Esophagus muscularis mucosa (tissue), 4 donors: Measurements from ENCODE around the gene CYTH3. TPM values are rescaled to one million over a fixed set of nuclear protein-coding genes. Genes with fewer than 3 reads are reported as not detected.

ENCODE experiments used
- DNase-seq: peaks from one replicate; pipeline ENCODE4 v3.0.0-alpha.2; 2017; ENCODE audit errors: extremely low spot score
- H3K27ac ChIP-seq, 4 donors: fragments of 200-600 bp; sonication (generic); replicated peaks in 1 of 4; 1 replicate in 3 of 4; 2 replicates in 1 of 4; pipeline ENCODE4 v1.5.1; 2016 to 2019; ENCODE audit warnings: mild to moderate bottlenecking in 1 of 4
- H3K27me3 ChIP-seq, 4 donors: fragments of 200-600 bp; sonication (generic); one replicate each; pipeline versions ENCODE4 v1.5.1 to v1.6.0; 2016 to 2019
- H3K36me3 ChIP-seq, 4 donors: fragments of 200-600 bp; sonication (generic); one replicate each; pipeline ENCODE4 v1.5.1; 2016 to 2019
- H3K4me1 ChIP-seq, 4 donors: fragments of 200-600 bp; sonication (generic); one replicate each; pipeline ENCODE4 v1.5.1; 2016 to 2019
- H3K4me3 ChIP-seq, 4 donors: fragments of 200-600 bp; sonication (generic); 1 replicate in 2 of 4; 2 replicates in 2 of 4; pipeline ENCODE4 v1.5.1; 2016 to 2019; ENCODE audit warnings: mild to moderate bottlenecking in 4 of 4, moderate library complexity in 1 of 4
- H3K9me3 ChIP-seq, 4 donors: fragments of 200-600 bp; sonication (generic); 1 replicate in 3 of 4; 2 replicates in 1 of 4; pipeline ENCODE4 v1.5.1; 2016 to 2019
- CTCF ChIP-seq, 3 experiments: fragments of 200-600 bp in 2 of 3; fragments of 450-650 bp in 1 of 3; sonication (generic) in 2 of 3; IDR thresholded peaks; one replicate each; pipeline ENCODE4 v1.5.1; 2017 to 2019; ENCODE audit warnings: antibody characterized with exemption in 3 of 3, mild to moderate bottlenecking in 2 of 3, moderate library complexity in 1 of 3
- EP300 ChIP-seq: sonication (generic); formaldehyde crosslinking; IDR thresholded peaks from one replicate; pipeline ENCODE4 v1.6.1; 2017; ENCODE audit warnings: antibody characterized with exemption
- POLR2A ChIP-seq: fragments of 450-650 bp; IDR thresholded peaks from one replicate; pipeline ENCODE4 v1.6.1; 2017; ENCODE audit warnings: antibody characterized with exemption, moderate library complexity, mild to moderate bottlenecking, low read depth
- POLR2AphosphoS5 ChIP-seq, 2 donors: sonication (generic); formaldehyde crosslinking; IDR thresholded peaks; one replicate each; pipeline ENCODE4 v1.6.1; 2017; ENCODE audit warnings: antibody characterized with exemption in 2 of 2
- WGBS: methylation state at CpG from one replicate; pipeline ENCODE4 v1.1.5; 2018; 5-methylcytosine and 5-hydroxymethylcytosine counted together
- intact Hi-C: fragments of 100-400 bp; cut with DNase I; formaldehyde crosslinking; loops from one replicate; pipeline ENCODE4 v1.15.1; 2023
- total RNA-seq, 4 donors: library from RNA; depleted of rRNA; stranded (reverse); fragments of >200 nt; gene quantifications; one replicate each; pipeline versions ENCODE4 v1.1.0 to v1.2.1, GENCODE V29; 2016

CYTH3 gene
- total RNA-seq, 4 donors from 2014 or later: 32.0 to 64.6 (median 50.2) TPM

DNA sequence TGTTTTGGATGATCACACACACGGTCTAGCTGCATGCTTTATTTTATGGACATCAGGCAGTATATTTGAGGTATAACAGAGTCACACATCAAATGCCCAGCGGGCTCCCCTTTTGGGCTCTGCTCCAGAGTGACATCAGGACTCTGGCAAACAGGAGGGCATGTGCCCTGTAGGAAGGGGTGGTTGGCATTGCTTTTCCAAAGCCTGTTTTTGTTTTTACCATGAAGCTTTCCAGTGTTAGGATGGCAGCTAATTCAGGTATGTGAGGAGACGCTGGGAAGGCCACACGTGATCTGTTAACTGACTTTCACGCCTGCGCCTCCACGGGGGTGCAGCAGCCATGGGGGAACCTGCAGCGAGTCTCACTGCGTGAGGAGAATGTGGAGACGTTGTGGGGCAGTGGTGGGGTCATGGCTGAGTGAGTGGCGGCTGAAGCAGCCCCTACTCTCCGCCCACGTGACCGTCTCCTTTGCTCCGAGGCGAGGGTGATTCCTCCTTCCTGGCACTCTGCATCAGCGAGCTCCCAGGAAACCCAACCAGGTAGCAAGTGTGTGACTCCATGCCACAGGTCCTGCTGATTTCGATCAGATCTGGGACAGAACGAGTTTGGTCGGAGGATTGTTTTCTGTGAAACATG lies 123.6 kb downstream of the CYTH3 start:
- Histone ChIP-seq H3K36me3 (peaks cover 73 to 99% (median 97%) of the 10 kb centered on the region in 4 donors), H3K27ac (no peak overlapping the region), H3K4me1 (no peaks in the 10 kb centered on the region), H3K27me3 (no peaks in the 10 kb centered on the region), H3K9me3 (no peaks in the 10 kb centered on the region), H3K4me3 (no peak overlapping the region)
- intact Hi-C loops: no loop called here
- WGBS: 86% methylated on average over 13 of the region's 20 CpGs
- TF ChIP-seq POLR2A: no peak
- no peak for TF ChIP-seq EP300
- no peak for TF ChIP-seq CTCF (IDR thresholded peaks at IDR 0.05)
- no peak for TF ChIP-seq POLR2AphosphoS5 (IDR thresholded peaks at IDR 0.05)
- DNase-seq: no peak

DNA sequence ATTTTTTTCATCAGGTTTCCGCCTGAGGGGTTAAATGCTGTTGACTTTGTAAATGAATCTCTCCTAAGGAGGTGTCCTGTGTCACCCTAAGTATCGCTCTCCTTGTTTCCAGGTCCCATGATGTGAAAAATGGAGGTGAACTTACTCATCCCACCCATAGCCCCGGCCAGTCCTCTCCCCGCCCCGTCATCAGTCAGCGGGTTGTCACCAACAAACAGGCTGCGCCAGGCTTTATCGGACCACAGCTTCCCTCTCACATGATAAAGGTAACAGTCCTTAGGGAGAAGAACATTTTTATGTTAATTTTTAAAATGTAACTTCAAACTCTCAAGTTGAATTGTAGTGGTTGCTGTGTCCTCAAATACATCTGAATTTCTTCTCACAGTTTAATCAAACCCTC lies 124.8 kb downstream of the CYTH3 start:
- Histone ChIP-seq H3K9me3 (no peaks in the 10 kb centered on the region), H3K36me3 (peaks cover 65 to 100% (median 93%) of the 10 kb centered on the region in 4 donors), H3K4me3 (no peak overlapping the region), H3K27me3 (no peaks in the 10 kb centered on the region), H3K27ac (no peak overlapping the region), H3K4me1 (no peaks in the 10 kb centered on the region)
- WGBS: 91% methylated on average over 8 of the region's 8 CpGs
- intact Hi-C loops: no loop called here
- no peak for DNase-seq
- TF ChIP-seq EP300 (no peak), POLR2AphosphoS5 (IDR thresholded peaks at IDR 0.05) (no peak), CTCF (IDR thresholded peaks at IDR 0.05) (no peak), POLR2A (no peak)

DNA sequence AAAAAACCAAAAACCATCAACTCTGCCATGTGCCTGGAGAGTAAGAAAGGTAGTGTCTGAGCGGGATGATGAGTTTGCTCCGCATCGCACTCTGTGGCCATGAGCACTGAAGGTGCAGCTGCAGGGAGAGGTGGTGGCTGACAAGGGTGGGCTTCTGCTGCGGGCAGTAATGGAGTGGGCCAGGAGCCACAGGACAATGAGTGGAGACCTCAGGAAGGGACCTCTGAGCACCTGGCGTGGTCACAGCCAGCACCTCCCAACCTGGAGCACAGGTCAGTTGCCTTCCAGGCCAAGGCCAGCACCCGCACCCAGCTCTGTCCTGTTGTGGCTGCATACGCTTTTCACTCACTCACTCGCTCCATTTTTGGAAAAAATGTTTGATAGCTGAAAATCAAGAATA lies 125.8 kb downstream of the CYTH3 start:
- Histone ChIP-seq H3K4me1 (no peaks in the 10 kb centered on the region), H3K36me3 (peaks cover 57 to 96% (median 89%) of the 10 kb centered on the region in 4 donors), H3K9me3 (no peaks in the 10 kb centered on the region), H3K4me3 (no peak overlapping the region), H3K27ac (no peak overlapping the region), H3K27me3 (no peaks in the 10 kb centered on the region)
- DNase-seq: no peak
- intact Hi-C loops: no loop called here
- WGBS: 95% methylated on average over 8 of the region's 8 CpGs
- TF ChIP-seq POLR2AphosphoS5 (IDR thresholded peaks at IDR 0.05) (no peak), CTCF (IDR thresholded peaks at IDR 0.05) (no peak), EP300 (no peak), POLR2A (no peak)

- WGBS: 81% methylated on average over 8 of the region's 8 CpGs
- DNase-seq: no peak
- Histone ChIP-seq H3K9me3 (no peaks in the 10 kb centered on the region), H3K4me1 (no peaks in the 10 kb centered on the region), H3K4me3 (no peak overlapping the region), H3K27me3 (no peaks in the 10 kb centered on the region), H3K27ac (no peak overlapping the region), H3K36me3 (peaks cover 45 to 96% (median 85%) of the 10 kb centered on the region in 4 donors)
- TF ChIP-seq POLR2A (no peak), POLR2AphosphoS5 (IDR thresholded peaks at IDR 0.05) (no peak), CTCF (IDR thresholded peaks at IDR 0.05) (no peak), EP300 (no peak)
- intact Hi-C loops: no loop called here
Measured at GRCh38 chr7:6143997-6144396, 128.4 kb downstream of the CYTH3 start.

DNA sequence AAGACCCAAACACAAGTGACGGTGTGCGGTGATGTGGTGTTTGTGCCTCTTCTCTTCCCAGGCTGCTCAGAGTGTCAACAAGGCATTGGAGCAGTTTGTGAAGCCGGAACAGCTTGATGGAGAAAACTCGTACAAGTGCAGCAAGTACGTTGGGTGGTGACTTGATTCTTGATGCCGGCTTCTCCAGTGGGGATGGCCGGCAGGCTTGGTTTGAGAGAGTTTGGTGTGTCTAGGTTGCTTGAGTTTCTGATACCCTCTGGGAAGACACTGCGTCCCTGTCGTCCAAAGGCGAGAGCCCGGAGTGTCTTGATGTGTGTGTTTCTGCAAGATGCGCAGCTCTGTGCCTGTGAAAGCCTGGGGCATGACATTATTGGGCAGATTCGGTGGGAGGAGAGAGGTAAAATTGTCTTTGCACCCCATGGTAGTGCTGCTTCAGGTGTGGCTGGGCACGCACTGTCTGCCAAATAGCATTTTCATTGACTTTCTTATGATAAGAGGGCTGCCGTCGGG lies 129.5 kb downstream of the CYTH3 start:
- no peak overlapping the region for H3K27ac ChIP-seq
- no peak for DNase-seq
- no peaks in the 10 kb centered on the region for H3K4me1 ChIP-seq
- peaks cover 35 to 89% (median 79%) of the 10 kb centered on the region in 4 donors for H3K36me3 ChIP-seq
- H3K9me3 ChIP-seq: no peaks in the 10 kb centered on the region
- H3K4me3 ChIP-seq: no peak overlapping the region
- WGBS: 94% methylated on average over 14 of the region's 16 CpGs
- no peaks in the 10 kb centered on the region for H3K27me3 ChIP-seq
- intact Hi-C loops: no loop called here
- TF ChIP-seq CTCF (IDR thresholded peaks at IDR 0.05) (no peak), POLR2A (no peak), POLR2AphosphoS5 (IDR thresholded peaks at IDR 0.05) (no peak), EP300 (no peak)
